ENCODE data around the gene KMT2C.
"Not testable (repeated sequence)": the region's sequence is repeated elsewhere in the genome, so short reads cannot be mapped to it uniquely, and the experiment has no call there.

DNA sequence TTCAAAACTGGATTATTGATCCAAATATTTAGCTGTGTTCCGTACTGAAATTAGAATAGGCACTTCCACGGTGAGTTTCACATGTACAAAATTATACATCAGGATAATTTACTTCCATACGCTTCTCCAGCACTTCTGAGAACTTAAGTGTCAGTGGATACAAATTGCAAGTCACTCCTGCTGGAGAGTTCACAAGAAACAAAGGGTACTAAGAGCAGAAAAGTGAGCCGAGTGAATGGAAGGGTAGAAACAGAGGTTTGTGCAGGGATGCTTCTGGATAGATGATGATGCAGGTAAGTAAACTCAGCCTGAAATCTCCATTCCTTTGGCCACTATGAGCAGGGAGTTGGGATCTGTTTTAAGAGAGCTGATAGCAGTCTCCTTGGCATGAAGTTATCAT is 2.2 kb upstream of the KMT2C start:
- TF ChIP-seq POLR2AphosphoS5, POLR2A (IDR thresholded peaks at IDR 0.05): not testable (repeated sequence)
- TF ChIP-seq, protein P1, sequence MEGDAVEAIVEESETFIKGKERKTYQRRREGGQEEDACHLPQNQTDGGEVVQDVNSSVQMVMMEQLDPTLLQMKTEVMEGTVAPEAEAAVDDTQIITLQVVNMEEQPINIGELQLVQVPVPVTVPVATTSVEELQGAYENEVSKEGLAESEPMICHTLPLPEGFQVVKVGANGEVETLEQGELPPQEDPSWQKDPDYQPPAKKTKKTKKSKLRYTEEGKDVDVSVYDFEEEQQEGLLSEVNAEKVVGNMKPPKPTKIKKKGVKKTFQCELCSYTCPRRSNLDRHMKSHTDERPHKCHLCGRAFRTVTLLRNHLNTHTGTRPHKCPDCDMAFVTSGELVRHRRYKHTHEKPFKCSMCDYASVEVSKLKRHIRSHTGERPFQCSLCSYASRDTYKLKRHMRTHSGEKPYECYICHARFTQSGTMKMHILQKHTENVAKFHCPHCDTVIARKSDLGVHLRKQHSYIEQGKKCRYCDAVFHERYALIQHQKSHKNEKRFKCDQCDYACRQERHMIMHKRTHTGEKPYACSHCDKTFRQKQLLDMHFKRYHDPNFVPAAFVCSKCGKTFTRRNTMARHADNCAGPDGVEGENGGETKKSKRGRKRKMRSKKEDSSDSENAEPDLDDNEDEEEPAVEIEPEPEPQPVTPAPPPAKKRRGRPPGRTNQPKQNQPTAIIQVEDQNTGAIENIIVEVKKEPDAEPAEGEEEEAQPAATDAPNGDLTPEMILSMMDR (IDR thresholded peaks at IDR 0.05 in 8 of 11, conservative IDR thresholded peaks at IDR 0.05 in 3 of 11) = not testable (repeated sequence)
